ENCODE data around the gene MAP4. TPM values are rescaled to one million over a fixed set of nuclear protein-coding genes. Genes with fewer than 3 reads are reported as not detected.

The MAP4 gene
- total and polyA plus RNA-seq, 2 donors (not counting 1 experiment from before 2014, with no cell fraction given) = 152 to 243 TPM

DNA sequence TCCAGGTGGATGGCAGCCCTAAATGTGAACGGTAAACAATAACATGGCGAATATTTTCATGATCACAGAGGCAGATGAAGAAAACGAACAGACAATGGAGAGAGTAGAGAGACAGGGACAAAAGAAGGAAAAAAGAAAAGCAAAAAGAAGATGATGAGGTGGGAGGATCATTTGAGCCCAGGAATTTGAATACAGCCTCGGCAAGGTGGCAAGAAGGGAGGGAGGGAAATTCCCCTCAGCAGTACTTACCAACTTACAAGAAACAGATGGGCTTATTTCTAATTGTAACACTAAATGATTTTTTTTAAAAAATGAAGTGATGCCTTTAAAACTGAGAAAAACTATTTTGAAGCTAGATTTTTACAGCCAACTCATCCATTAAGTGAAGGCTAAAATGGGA, 6.0 kb upstream of the MAP4 start:
- TF ChIP-seq, protein P1, sequence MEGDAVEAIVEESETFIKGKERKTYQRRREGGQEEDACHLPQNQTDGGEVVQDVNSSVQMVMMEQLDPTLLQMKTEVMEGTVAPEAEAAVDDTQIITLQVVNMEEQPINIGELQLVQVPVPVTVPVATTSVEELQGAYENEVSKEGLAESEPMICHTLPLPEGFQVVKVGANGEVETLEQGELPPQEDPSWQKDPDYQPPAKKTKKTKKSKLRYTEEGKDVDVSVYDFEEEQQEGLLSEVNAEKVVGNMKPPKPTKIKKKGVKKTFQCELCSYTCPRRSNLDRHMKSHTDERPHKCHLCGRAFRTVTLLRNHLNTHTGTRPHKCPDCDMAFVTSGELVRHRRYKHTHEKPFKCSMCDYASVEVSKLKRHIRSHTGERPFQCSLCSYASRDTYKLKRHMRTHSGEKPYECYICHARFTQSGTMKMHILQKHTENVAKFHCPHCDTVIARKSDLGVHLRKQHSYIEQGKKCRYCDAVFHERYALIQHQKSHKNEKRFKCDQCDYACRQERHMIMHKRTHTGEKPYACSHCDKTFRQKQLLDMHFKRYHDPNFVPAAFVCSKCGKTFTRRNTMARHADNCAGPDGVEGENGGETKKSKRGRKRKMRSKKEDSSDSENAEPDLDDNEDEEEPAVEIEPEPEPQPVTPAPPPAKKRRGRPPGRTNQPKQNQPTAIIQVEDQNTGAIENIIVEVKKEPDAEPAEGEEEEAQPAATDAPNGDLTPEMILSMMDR (conservative IDR thresholded peaks at IDR 0.05 in 1 of 2, IDR thresholded peaks at IDR 0.05 in 1 of 2; ENCODE audit: low read depth in 1 of 2, low read length in 2 of 2) = no peak
- no peak for TF ChIP-seq EZH2 (IDR thresholded peaks at IDR 0.05; ENCODE audit: low read length, missing control alignments)
- H3K9ac ChIP-seq (ENCODE audit: insufficient read depth, low read length) = no peak overlapping the region
- no peak overlapping the region for H3K4me2 ChIP-seq (ENCODE audit: extremely low read depth, insufficient read depth, low read length)
- no peaks in the 10 kb centered on the region for H3K4me1 ChIP-seq (ENCODE audit: control insufficient read depth, extremely low read depth, insufficient read depth, low read length)
- no peaks in the 10 kb centered on the region for H3K27me3 ChIP-seq (ENCODE audit: control insufficient read depth, insufficient read depth, low read length)
- peaks cover 3% of the 10 kb centered on the region for H3K36me3 ChIP-seq (ENCODE audit: control insufficient read depth, insufficient read depth, low read length)
- no peak overlapping the region for H3K4me3 ChIP-seq (replicated peaks in 1 of 4; ENCODE audit: control extremely low read depth in 1 of 4, insufficient read depth in 1 of 4, low read depth in 3 of 4, low read length in 4 of 4)
- no peak overlapping the region for H2AFZ ChIP-seq (ENCODE audit: low read length)
- peaks cover 82% of the 10 kb centered on the region for H3K79me2 ChIP-seq (ENCODE audit: control insufficient read depth, insufficient read depth, low read length)
- no peak for DNase-seq (ENCODE audit: low read depth in 2 of 2)
- H3K9me3 ChIP-seq (ENCODE audit: control insufficient read depth, insufficient read depth, low read depth, low read length) = no peaks in the 10 kb centered on the region
- no peaks in the 10 kb centered on the region for H4K20me1 ChIP-seq (ENCODE audit: control insufficient read depth, extremely low read depth, insufficient read depth, low read length)
- H3K27ac ChIP-seq (ENCODE audit: insufficient read depth, low read length) = no peak overlapping the region

DNA sequence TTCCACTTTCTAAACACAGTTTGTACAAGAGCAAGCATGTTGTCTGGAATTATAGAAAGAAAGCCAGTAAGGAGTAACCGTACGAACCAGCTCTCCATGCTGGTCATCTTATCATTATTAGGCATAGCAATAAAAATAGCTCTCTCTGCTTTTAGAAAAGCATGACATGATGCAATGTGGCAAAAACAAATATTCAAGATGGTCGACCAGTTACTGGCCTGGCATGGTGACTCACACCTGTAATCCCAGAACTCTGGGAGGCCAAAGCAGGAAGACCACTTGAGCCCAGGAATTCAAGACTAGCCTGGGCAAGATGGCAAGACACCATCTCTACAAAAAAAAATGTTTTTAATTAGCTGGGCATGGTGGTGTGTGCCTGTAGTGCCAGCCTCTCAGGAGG, 2.6 kb upstream of the MAP4 start:
- H3K9ac ChIP-seq (ENCODE audit: insufficient read depth, low read length) = no peak overlapping the region
- peak; percentile 62 to 74 for DNase-seq (ENCODE audit: low read depth in 2 of 2)
- no peaks in the 10 kb centered on the region for H3K27me3 ChIP-seq (ENCODE audit: control insufficient read depth, insufficient read depth, low read length)

DNA sequence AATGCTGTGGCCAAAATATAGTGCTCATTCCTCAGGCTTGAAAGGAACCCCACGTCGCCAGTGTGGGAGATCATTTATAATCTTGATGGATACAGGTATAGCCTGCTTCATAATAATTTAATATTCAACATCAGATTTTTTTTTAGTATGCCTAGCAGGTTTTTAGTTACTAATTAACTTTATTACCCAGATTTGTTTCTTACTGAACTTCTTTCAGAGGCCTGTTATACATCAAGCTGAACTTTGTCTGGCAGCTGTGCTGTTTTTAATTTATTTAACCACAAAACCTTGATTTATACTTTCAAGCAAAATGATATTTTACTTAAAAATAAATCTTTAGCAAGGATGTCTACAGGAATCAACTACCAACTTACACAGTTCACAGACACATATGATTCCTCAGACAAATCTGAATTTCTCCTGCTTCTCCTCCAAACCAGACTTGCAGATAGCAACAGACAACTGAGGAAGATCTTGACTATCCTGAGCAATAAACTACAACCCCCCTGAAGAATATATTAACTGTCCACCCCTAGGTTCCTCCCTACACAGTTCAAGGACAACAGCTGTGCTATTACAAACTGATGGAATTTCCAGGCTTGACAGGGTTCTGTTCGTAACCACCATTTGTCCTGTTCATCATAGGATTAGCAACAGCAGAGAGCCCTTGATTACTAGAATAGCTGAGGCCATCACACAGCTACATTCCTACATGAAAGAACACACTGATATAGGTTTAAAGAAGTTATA, 610 bp downstream of the MAP4 start:
- Histone ChIP-seq H3K4me3 (replicated peaks in 1 of 4; ENCODE audit: control extremely low read depth in 1 of 4, insufficient read depth in 1 of 4, low read depth in 3 of 4, low read length in 4 of 4) (no peak overlapping the region), H3K27ac (ENCODE audit: insufficient read depth, low read length) (no peak overlapping the region), H2AFZ (ENCODE audit: low read length) (no peak overlapping the region), H3K4me1 (ENCODE audit: control insufficient read depth, extremely low read depth, insufficient read depth, low read length) (peaks cover 22% of the 10 kb centered on the region), H3K9ac (ENCODE audit: insufficient read depth, low read length) (no peak overlapping the region), H3K36me3 (ENCODE audit: control insufficient read depth, insufficient read depth, low read length) (peaks cover 3% of the 10 kb centered on the region), H4K20me1 (ENCODE audit: control insufficient read depth, extremely low read depth, insufficient read depth, low read length) (peaks cover 4% of the 10 kb centered on the region), H3K79me2 (ENCODE audit: control insufficient read depth, insufficient read depth, low read length) (peaks cover 80% of the 10 kb centered on the region), H3K4me2 (ENCODE audit: extremely low read depth, insufficient read depth, low read length) (no peak overlapping the region), H3K9me3 (ENCODE audit: control insufficient read depth, insufficient read depth, low read depth, low read length) (no peaks in the 10 kb centered on the region), H3K27me3 (ENCODE audit: control insufficient read depth, insufficient read depth, low read length) (no peaks in the 10 kb centered on the region)
- peak; percentile 39 to 50 for DNase-seq (ENCODE audit: low read depth in 2 of 2)
- no peak for TF ChIP-seq EZH2 (IDR thresholded peaks at IDR 0.05; ENCODE audit: low read length, missing control alignments)
- TF ChIP-seq, protein P1 (conservative IDR thresholded peaks at IDR 0.05 in 1 of 2, IDR thresholded peaks at IDR 0.05 in 1 of 2; ENCODE audit: low read depth in 1 of 2, low read length in 2 of 2) = no peak

More for the DNA sequence above, 2.6 kb upstream of the MAP4 start:
- peaks cover 86% of the 10 kb centered on the region for H3K79me2 ChIP-seq (ENCODE audit: control insufficient read depth, insufficient read depth, low read length)
- no peak overlapping the region for H3K27ac ChIP-seq (ENCODE audit: insufficient read depth, low read length)
- H2AFZ ChIP-seq (ENCODE audit: low read length) = no peak overlapping the region
- peaks cover 14% of the 10 kb centered on the region for H3K4me1 ChIP-seq (ENCODE audit: control insufficient read depth, extremely low read depth, insufficient read depth, low read length)
- H3K36me3 ChIP-seq (ENCODE audit: control insufficient read depth, insufficient read depth, low read length) = peaks cover 3% of the 10 kb centered on the region
- H3K9me3 ChIP-seq (ENCODE audit: control insufficient read depth, insufficient read depth, low read depth, low read length) = no peaks in the 10 kb centered on the region
- no peak for TF ChIP-seq EZH2 (IDR thresholded peaks at IDR 0.05; ENCODE audit: low read length, missing control alignments)
- TF ChIP-seq, protein P1 (conservative IDR thresholded peaks at IDR 0.05 in 1 of 2, IDR thresholded peaks at IDR 0.05 in 1 of 2; ENCODE audit: low read depth in 1 of 2, low read length in 2 of 2) = no peak
- H3K4me3 ChIP-seq (replicated peaks in 1 of 4; ENCODE audit: control extremely low read depth in 1 of 4, insufficient read depth in 1 of 4, low read depth in 3 of 4, low read length in 4 of 4) = no peak overlapping the region
- no peak overlapping the region for H3K4me2 ChIP-seq (ENCODE audit: extremely low read depth, insufficient read depth, low read length)
- H4K20me1 ChIP-seq (ENCODE audit: control insufficient read depth, extremely low read depth, insufficient read depth, low read length) = no peaks in the 10 kb centered on the region

Data from fibroblast of lung (primary cell).